ENCODE data around the gene RIMBP2. TPM values are rescaled to one million over a fixed set of nuclear protein-coding genes. Genes with fewer than 3 reads are reported as not detected.

RIMBP2 gene
- total RNA-seq, 1 donor from 2014 or later = 0.25 TPM

GRCh38 chr12:130461447-130461815 lies 254.7 kb downstream of the RIMBP2 start:
- Histone ChIP-seq H3K27me3 (no peaks in the 10 kb centered on the region), H3K36me3 (no peaks in the 10 kb centered on the region), H3K9me3 (no peaks in the 10 kb centered on the region), H3K27ac (no peak overlapping the region), H3K4me1 (no peaks in the 10 kb centered on the region), H3K4me3 (no peak overlapping the region)
- intact Hi-C loops (cut with DNase I) = no loop called here
- TF ChIP-seq POLR2AphosphoS5 (IDR thresholded peaks at IDR 0.05; ENCODE audit: insufficient read depth in 1 of 2, low read depth in 1 of 2) (no peak), POLR2A (IDR thresholded peaks at IDR 0.05) (no peak)
- TF ChIP-seq, protein P1, sequence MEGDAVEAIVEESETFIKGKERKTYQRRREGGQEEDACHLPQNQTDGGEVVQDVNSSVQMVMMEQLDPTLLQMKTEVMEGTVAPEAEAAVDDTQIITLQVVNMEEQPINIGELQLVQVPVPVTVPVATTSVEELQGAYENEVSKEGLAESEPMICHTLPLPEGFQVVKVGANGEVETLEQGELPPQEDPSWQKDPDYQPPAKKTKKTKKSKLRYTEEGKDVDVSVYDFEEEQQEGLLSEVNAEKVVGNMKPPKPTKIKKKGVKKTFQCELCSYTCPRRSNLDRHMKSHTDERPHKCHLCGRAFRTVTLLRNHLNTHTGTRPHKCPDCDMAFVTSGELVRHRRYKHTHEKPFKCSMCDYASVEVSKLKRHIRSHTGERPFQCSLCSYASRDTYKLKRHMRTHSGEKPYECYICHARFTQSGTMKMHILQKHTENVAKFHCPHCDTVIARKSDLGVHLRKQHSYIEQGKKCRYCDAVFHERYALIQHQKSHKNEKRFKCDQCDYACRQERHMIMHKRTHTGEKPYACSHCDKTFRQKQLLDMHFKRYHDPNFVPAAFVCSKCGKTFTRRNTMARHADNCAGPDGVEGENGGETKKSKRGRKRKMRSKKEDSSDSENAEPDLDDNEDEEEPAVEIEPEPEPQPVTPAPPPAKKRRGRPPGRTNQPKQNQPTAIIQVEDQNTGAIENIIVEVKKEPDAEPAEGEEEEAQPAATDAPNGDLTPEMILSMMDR (IDR thresholded peaks at IDR 0.05) = no peak
- no peak for DNase-seq (ENCODE audit: extremely low spot score in 2 of 2)

DNA sequence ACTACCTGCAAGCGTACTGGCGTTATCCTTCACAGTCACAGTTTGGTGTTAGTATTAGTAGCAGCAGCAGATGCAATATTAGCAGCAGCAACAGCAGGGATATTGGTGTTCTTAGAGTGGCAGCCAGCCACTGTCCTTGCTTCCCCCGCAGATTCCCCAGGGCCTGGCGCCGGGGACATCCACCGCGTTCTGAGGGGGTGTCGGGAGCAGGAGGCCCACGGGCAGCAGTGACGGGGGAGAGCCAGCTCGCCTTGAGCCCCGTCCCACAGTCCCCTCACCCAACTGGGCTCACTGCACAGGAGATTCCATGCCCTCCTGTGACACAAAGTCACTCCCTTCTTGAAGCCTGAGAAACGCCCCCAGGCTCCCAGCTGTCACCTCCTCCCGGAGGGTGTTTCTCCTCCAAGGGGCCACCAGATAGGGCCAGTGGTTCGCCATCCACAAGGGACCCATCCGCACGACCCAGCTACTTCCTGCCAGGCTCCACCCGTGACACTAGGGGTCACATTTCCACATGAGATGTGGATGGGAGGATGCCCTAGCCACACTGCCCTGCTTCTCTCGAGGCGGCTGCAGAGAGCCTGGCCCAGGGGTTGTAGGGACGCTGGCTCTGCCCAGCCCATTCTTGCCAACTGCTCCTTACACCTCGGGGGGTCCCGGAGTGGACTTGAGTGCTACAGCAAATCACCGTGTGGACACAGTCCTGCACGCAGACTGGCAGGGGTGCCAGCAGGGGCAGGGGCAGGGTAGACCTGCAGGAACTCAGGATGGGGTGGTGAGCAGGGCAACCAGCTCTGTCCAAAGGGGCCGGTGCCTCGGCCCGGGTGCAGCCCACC lies 255.3 kb downstream of the RIMBP2 start:
- no peaks in the 10 kb centered on the region for H3K36me3 ChIP-seq
- H3K4me3 ChIP-seq = no peak overlapping the region
- no peaks in the 10 kb centered on the region for H3K27me3 ChIP-seq
- no peak for DNase-seq (ENCODE audit: extremely low spot score in 2 of 2)
- no peak overlapping the region for H3K27ac ChIP-seq
- TF ChIP-seq, protein P1 (IDR thresholded peaks at IDR 0.05) = no peak
- TF ChIP-seq POLR2A (IDR thresholded peaks at IDR 0.05) (no peak), POLR2AphosphoS5 (IDR thresholded peaks at IDR 0.05; ENCODE audit: insufficient read depth in 1 of 2, low read depth in 1 of 2) (no peak)
- no peaks in the 10 kb centered on the region for H3K9me3 ChIP-seq
- no peaks in the 10 kb centered on the region for H3K4me1 ChIP-seq
- intact Hi-C loops (cut with DNase I) = no loop called here

GRCh38 chr12:130459916-130460315 lies 256.2 kb downstream of the RIMBP2 start:
- no peaks in the 10 kb centered on the region for H3K9me3 ChIP-seq
- no peak overlapping the region for H3K4me3 ChIP-seq
- H3K4me1 ChIP-seq = no peaks in the 10 kb centered on the region
- no peak overlapping the region for H3K27ac ChIP-seq
- H3K27me3 ChIP-seq = no peaks in the 10 kb centered on the region
- TF ChIP-seq, protein P1 (IDR thresholded peaks at IDR 0.05) = no peak
- TF ChIP-seq POLR2A (IDR thresholded peaks at IDR 0.05) (no peak), POLR2AphosphoS5 (IDR thresholded peaks at IDR 0.05; ENCODE audit: insufficient read depth in 1 of 2, low read depth in 1 of 2) (no peak)
- DNase-seq (ENCODE audit: extremely low spot score in 2 of 2) = no peak
- H3K36me3 ChIP-seq = no peaks in the 10 kb centered on the region
- intact Hi-C loops (cut with DNase I) = no loop called here

GRCh38 chr12:130458341-130458740 lies 257.8 kb downstream of the RIMBP2 start:
- H3K4me3 ChIP-seq = no peak overlapping the region
- no peak for TF ChIP-seq POLR2AphosphoS5 (IDR thresholded peaks at IDR 0.05; ENCODE audit: insufficient read depth in 1 of 2, low read depth in 1 of 2)
- no peak for TF ChIP-seq POLR2A (IDR thresholded peaks at IDR 0.05)
- TF ChIP-seq, protein P1 (IDR thresholded peaks at IDR 0.05) = no peak

GRCh38 chr12:130457215-130457614 lies 258.9 kb downstream of the RIMBP2 start:
- no peaks in the 10 kb centered on the region for H3K36me3 ChIP-seq
- H3K9me3 ChIP-seq = no peaks in the 10 kb centered on the region
- DNase-seq (ENCODE audit: extremely low spot score in 2 of 2) = no peak
- no peaks in the 10 kb centered on the region for H3K27me3 ChIP-seq
- no peak overlapping the region for H3K27ac ChIP-seq
- no peaks in the 10 kb centered on the region for H3K4me1 ChIP-seq
- TF ChIP-seq, protein P1 (IDR thresholded peaks at IDR 0.05) = no peak
- TF ChIP-seq POLR2AphosphoS5 (IDR thresholded peaks at IDR 0.05; ENCODE audit: insufficient read depth in 1 of 2, low read depth in 1 of 2) (no peak), POLR2A (IDR thresholded peaks at IDR 0.05) (no peak)
- intact Hi-C loops (cut with DNase I) = no loop called here
- no peak overlapping the region for H3K4me3 ChIP-seq

More at GRCh38 chr12:130458341-130458740, 257.8 kb downstream of the RIMBP2 start:
- intact Hi-C loops (cut with DNase I) = no loop called here
- Histone ChIP-seq H3K36me3 (no peaks in the 10 kb centered on the region), H3K27ac (no peak overlapping the region), H3K4me1 (no peaks in the 10 kb centered on the region), H3K27me3 (no peaks in the 10 kb centered on the region), H3K9me3 (no peaks in the 10 kb centered on the region)
- DNase-seq (ENCODE audit: extremely low spot score in 2 of 2) = no peak

All from vagina (tissue), 2 donors.